Osteocyte (in vitro differentiated cells): ENCODE data around the gene PTGDS. TPM values are rescaled to one million over a fixed set of nuclear protein-coding genes. Genes with fewer than 3 reads are reported as not detected.

ENCODE experiments used
- DNase-seq: peaks from one replicate; pipeline ENCODE4 v3.0.0; 2021; ENCODE audit warnings: mixed read lengths; ENCODE audit not compliant: unreplicated experiment; ENCODE audit errors: extremely low spot score
- H3K27ac Mint-ChIP-seq: one replicate; pipeline ENCODE4 v1.8.0; 2021; ENCODE audit warnings: mild to moderate bottlenecking, mixed read lengths; ENCODE audit not compliant: unreplicated experiment
- H3K27me3 Mint-ChIP-seq: one replicate; pipeline ENCODE4 v1.8.0; 2021; ENCODE audit warnings: mixed read lengths; ENCODE audit not compliant: unreplicated experiment
- H3K36me3 Mint-ChIP-seq: one replicate; pipeline ENCODE4 v1.8.0; 2021; ENCODE audit warnings: mixed read lengths; ENCODE audit not compliant: unreplicated experiment
- H3K4me1 Mint-ChIP-seq: one replicate; pipeline ENCODE4 v1.8.0; 2021; ENCODE audit warnings: mixed read lengths; ENCODE audit not compliant: unreplicated experiment
- H3K4me3 Mint-ChIP-seq: one replicate; pipeline ENCODE4 v1.8.0; 2021; ENCODE audit warnings: mild to moderate bottlenecking, moderate library complexity, mixed read lengths; ENCODE audit not compliant: unreplicated experiment
- H3K9me3 Mint-ChIP-seq: one replicate; pipeline ENCODE4 v1.8.0; 2021; ENCODE audit warnings: mixed read lengths; ENCODE audit not compliant: unreplicated experiment
- CTCF ChIP-seq: fragments of 200-600 bp; sonication (generic); IDR thresholded peaks from 2 replicates; pipeline ENCODE4 v1.5.0; 2021; ENCODE audit warnings: antibody characterized with exemption, mild to moderate bottlenecking, moderate library complexity
- total RNA-seq: library from RNA; stranded (reverse); gene quantifications from 2 replicates; pipeline ENCODE4 v1.2.1, GENCODE V29; 2021

Gene PTGDS
- total RNA-seq, 1 donor from 2014 or later = 123 TPM

GRCh38 chr9:137014776-137015539 lies 37.7 kb downstream of the PTGDS start:
- no peaks in the 10 kb centered on the region for H3K9me3 Mint-ChIP-seq
- no peaks in the 10 kb centered on the region for H3K27me3 Mint-ChIP-seq
- H3K4me3 Mint-ChIP-seq = no peak overlapping the region
- no peak for TF ChIP-seq CTCF
- no peaks in the 10 kb centered on the region for H3K4me1 Mint-ChIP-seq
- DNase-seq = no peak
- peaks cover 5% of the 10 kb centered on the region for H3K36me3 Mint-ChIP-seq
- H3K27ac Mint-ChIP-seq = no peak overlapping the region

- no peak for TF ChIP-seq CTCF
- DNase-seq = no peak
- no peak overlapping the region for H3K27ac Mint-ChIP-seq
- no peak overlapping the region for H3K4me3 Mint-ChIP-seq
- H3K27me3 Mint-ChIP-seq = no peaks in the 10 kb centered on the region
- no peaks in the 10 kb centered on the region for H3K9me3 Mint-ChIP-seq
- H3K36me3 Mint-ChIP-seq = peaks cover 5% of the 10 kb centered on the region
- H3K4me1 Mint-ChIP-seq = no peaks in the 10 kb centered on the region
These were observed 38.2 kb downstream of the PTGDS start for GRCh38 chr9:137015540-137015930.

GRCh38 chr9:137015976-137016375 lies 38.7 kb downstream of the PTGDS start:
- no peak overlapping the region for H3K27ac Mint-ChIP-seq
- no peak for DNase-seq
- H3K4me1 Mint-ChIP-seq = no peaks in the 10 kb centered on the region
- H3K4me3 Mint-ChIP-seq = no peak overlapping the region
- H3K36me3 Mint-ChIP-seq = peaks cover 5% of the 10 kb centered on the region
- no peaks in the 10 kb centered on the region for H3K27me3 Mint-ChIP-seq
- no peak for TF ChIP-seq CTCF
- H3K9me3 Mint-ChIP-seq = no peaks in the 10 kb centered on the region

- no peak for DNase-seq
- TF ChIP-seq CTCF = no peak
- Mint-ChIP-seq H3K4me1 (no peaks in the 10 kb centered on the region), H3K4me3 (no peak overlapping the region), H3K27ac (no peak overlapping the region), H3K9me3 (no peaks in the 10 kb centered on the region), H3K36me3 (peaks cover 5% of the 10 kb centered on the region), H3K27me3 (no peaks in the 10 kb centered on the region)
These were observed 39.1 kb downstream of the PTGDS start for GRCh38 chr9:137016436-137016835.

- H3K4me3 Mint-ChIP-seq = no peak overlapping the region
- DNase-seq = no peak
- no peaks in the 10 kb centered on the region for H3K4me1 Mint-ChIP-seq
- no peaks in the 10 kb centered on the region for H3K9me3 Mint-ChIP-seq
- H3K27ac Mint-ChIP-seq = no peak overlapping the region
- no peak for TF ChIP-seq CTCF
- no peaks in the 10 kb centered on the region for H3K27me3 Mint-ChIP-seq
- H3K36me3 Mint-ChIP-seq = peaks cover 5% of the 10 kb centered on the region
These were observed 39.8 kb downstream of the PTGDS start for GRCh38 chr9:137017071-137017470.
